Stomach smooth muscle (tissue), 2 donors: ENCODE data around the gene IGFBP4.

Experiments used
- H3K27ac ChIP-seq: one replicate; pipeline ENCODE4 v1.7.0; 2013; ENCODE audit warnings: mild to moderate bottlenecking, low read length, inconsistent platforms
- H3K27me3 ChIP-seq, 2 donors: one replicate each; pipeline ENCODE4 v1.7.0; 2013; ENCODE audit warnings: low read length in 2 of 2; ENCODE audit not compliant: insufficient read depth in 2 of 2, control insufficient read depth in 1 of 2
- H3K36me3 ChIP-seq, 2 donors: one replicate each; pipeline ENCODE4 v1.7.0; 2013; ENCODE audit warnings: low read length in 2 of 2; ENCODE audit not compliant: control insufficient read depth in 2 of 2, insufficient read depth in 2 of 2
- H3K4me1 ChIP-seq: one replicate; pipeline ENCODE4 v1.7.0; 2013; ENCODE audit warnings: low read length; ENCODE audit not compliant: control insufficient read depth, insufficient read depth
- H3K4me3 ChIP-seq, 2 donors: one replicate each; pipeline ENCODE4 v1.7.0; 2013; ENCODE audit warnings: low read length in 2 of 2
- H3K9ac ChIP-seq, 2 donors: one replicate each; pipeline ENCODE4 v1.7.0; 2013; ENCODE audit warnings: low read length in 2 of 2, mild to moderate bottlenecking in 1 of 2
- H3K9me3 ChIP-seq, 2 donors: one replicate each; pipeline ENCODE4 v1.7.0; 2013; ENCODE audit warnings: low read length in 2 of 2; ENCODE audit not compliant: control insufficient read depth in 2 of 2
- donor health status: healthy.
- donor health status: Pancreatic carcinoma.

The IGFBP4 gene

GRCh38 chr17:40416671-40417070, 26.6 kb upstream of the IGFBP4 start:
- H3K36me3 ChIP-seq, result no peaks in the 10 kb centered on the region
- H3K27me3 ChIP-seq, result no peaks in the 10 kb centered on the region
- H3K27ac ChIP-seq, result no peak overlapping the region
- peaks cover 12% of the 10 kb centered on the region for H3K4me1 ChIP-seq
- H3K4me3 ChIP-seq, result no peak overlapping the region
- no peak overlapping the region for H3K9ac ChIP-seq
- no peaks in the 10 kb centered on the region for H3K9me3 ChIP-seq

- peaks cover 12% of the 10 kb centered on the region for H3K4me1 ChIP-seq
- no peaks in the 10 kb centered on the region for H3K27me3 ChIP-seq
- no peaks in the 10 kb centered on the region for H3K9me3 ChIP-seq
- H3K9ac ChIP-seq, result peak overlapping the region; percentile 39 to 51
- peak overlapping the region; percentile 57 to 79 for H3K4me3 ChIP-seq
- no peaks in the 10 kb centered on the region for H3K36me3 ChIP-seq
- H3K27ac ChIP-seq, result no peak overlapping the region
These were observed 26.0 kb upstream of the IGFBP4 start for GRCh38 chr17:40417258-40417608.

GRCh38 chr17:40417609-40418427, 25.4 kb upstream of the IGFBP4 start, which contains the start of gene TOP2A:
TSS of gene TOP2A (minus strand) at chr17:40417896. CDS start at chr17:40417791, 105 bp downstream.
- H3K27ac ChIP-seq, result peak within 1 kb of the TSS; percentile 71
- H3K4me3 ChIP-seq, result peak within 1 kb of the TSS; percentile 79 to 85
- no peaks in the 10 kb centered on the region for H3K9me3 ChIP-seq
- no peaks in the 10 kb centered on the region for H3K36me3 ChIP-seq
- H3K9ac ChIP-seq, result peak within 1 kb of the TSS; percentile 60 to 68
- H3K4me1 ChIP-seq, result peaks cover 12% of the 10 kb centered on the region
- H3K27me3 ChIP-seq, result no peaks in the 10 kb centered on the region

GRCh38 chr17:40418428-40418706, 24.9 kb upstream of the IGFBP4 start:
- peaks cover 12% of the 10 kb centered on the region for H3K4me1 ChIP-seq
- no peaks in the 10 kb centered on the region for H3K9me3 ChIP-seq
- H3K9ac ChIP-seq, result peak overlapping the region; percentile 60 to 68
- H3K36me3 ChIP-seq, result no peaks in the 10 kb centered on the region
- H3K27ac ChIP-seq, result peak overlapping the region; percentile 71
- peak overlapping the region; percentile 79 to 85 for H3K4me3 ChIP-seq
- no peaks in the 10 kb centered on the region for H3K27me3 ChIP-seq

- H3K27me3 ChIP-seq, result no peaks in the 10 kb centered on the region
- H3K27ac ChIP-seq, result no peak overlapping the region
- H3K9me3 ChIP-seq, result no peaks in the 10 kb centered on the region
- H3K36me3 ChIP-seq, result no peaks in the 10 kb centered on the region
- H3K9ac ChIP-seq, result no peak overlapping the region
- no peak overlapping the region for H3K4me3 ChIP-seq
- peaks cover 12% of the 10 kb centered on the region for H3K4me1 ChIP-seq
These were observed 23.5 kb upstream of the IGFBP4 start for GRCh38 chr17:40419559-40420331.

- Histone ChIP-seq H3K27ac (no peak overlapping the region), H3K9ac (no peak overlapping the region), H3K27me3 (no peaks in the 10 kb centered on the region), H3K36me3 (no peaks in the 10 kb centered on the region), H3K4me1 (peaks cover 5% of the 10 kb centered on the region), H3K9me3 (no peaks in the 10 kb centered on the region), H3K4me3 (no peak overlapping the region)
These were observed 20.1 kb upstream of the IGFBP4 start for GRCh38 chr17:40422990-40423633.

GRCh38 chr17:40425741-40426140, 17.5 kb upstream of the IGFBP4 start:
- H3K9ac ChIP-seq, result no peak overlapping the region
- no peaks in the 10 kb centered on the region for H3K27me3 ChIP-seq
- no peaks in the 10 kb centered on the region for H3K4me1 ChIP-seq
- H3K27ac ChIP-seq, result no peak overlapping the region
- H3K4me3 ChIP-seq, result no peak overlapping the region
- H3K9me3 ChIP-seq, result no peaks in the 10 kb centered on the region
- H3K36me3 ChIP-seq, result no peaks in the 10 kb centered on the region

- H3K4me1 ChIP-seq, result no peaks in the 10 kb centered on the region
- H3K36me3 ChIP-seq, result no peaks in the 10 kb centered on the region
- H3K9ac ChIP-seq, result no peak overlapping the region
- no peak overlapping the region for H3K4me3 ChIP-seq
- no peak overlapping the region for H3K27ac ChIP-seq
- no peaks in the 10 kb centered on the region for H3K27me3 ChIP-seq
- H3K9me3 ChIP-seq, result no peaks in the 10 kb centered on the region
These were observed 16.2 kb upstream of the IGFBP4 start for GRCh38 chr17:40427002-40427491.

GRCh38 chr17:40430272-40431230, 12.7 kb upstream of the IGFBP4 start:
- Histone ChIP-seq H3K36me3 (no peaks in the 10 kb centered on the region), H3K9ac (no peak overlapping the region), H3K4me3 (no peak overlapping the region)

GRCh38 chr17:40431231-40431602, 12.0 kb upstream of the IGFBP4 start:
- H3K36me3 ChIP-seq, result no peaks in the 10 kb centered on the region
- H3K27me3 ChIP-seq, result no peaks in the 10 kb centered on the region
- H3K9me3 ChIP-seq, result no peaks in the 10 kb centered on the region
- no peak overlapping the region for H3K4me3 ChIP-seq
- no peak overlapping the region for H3K9ac ChIP-seq
- peaks cover 23% of the 10 kb centered on the region for H3K4me1 ChIP-seq
- H3K27ac ChIP-seq, result no peak overlapping the region

More at GRCh38 chr17:40430272-40431230, 12.7 kb upstream of the IGFBP4 start:
- peaks cover 21% of the 10 kb centered on the region for H3K4me1 ChIP-seq
- no peaks in the 10 kb centered on the region for H3K27me3 ChIP-seq
- no peak overlapping the region for H3K27ac ChIP-seq
- no peaks in the 10 kb centered on the region for H3K9me3 ChIP-seq
